Kidney (tissue), 14 donors: Measurements from ENCODE around the gene CHMP1B. TPM values are rescaled to one million over a fixed set of nuclear protein-coding genes. Genes with fewer than 3 reads are reported as not detected.

Experiments used
- DNase-seq, 5 donors: peaks; one replicate each; pipeline ENCODE4 v3.0.0-alpha.2; 2013 to 2020
- FAIRE-seq: peaks from 2 replicates; lab custom pipeline; 2012; peaks lifted over from hg19 to GRCh38; lab: Jason Lieb, UNC
- H3K27ac ChIP-seq, 2 donors: one replicate each; pipeline ENCODE4 v1.7.0; 2013; ENCODE audit warnings: low read depth in 2 of 2, low read length in 2 of 2, inconsistent platforms in 1 of 2
- H3K27me3 ChIP-seq: one replicate; pipeline ENCODE4 v1.7.1; 2013; ENCODE audit warnings: low read length, inconsistent platforms; ENCODE audit not compliant: control insufficient read depth, insufficient read depth
- H3K36me3 ChIP-seq, 3 donors: one replicate each; pipeline versions ENCODE4 v1.7.0 to v1.7.1; 2013; ENCODE audit warnings: low read length in 3 of 3, control low read depth in 1 of 3, inconsistent platforms in 1 of 3; ENCODE audit not compliant: insufficient read depth in 3 of 3, control insufficient read depth in 2 of 3
- H3K4me1 ChIP-seq, 3 donors: one replicate each; pipeline versions ENCODE4 v1.7.0 to v1.7.1; 2013; ENCODE audit warnings: low read length in 3 of 3, inconsistent platforms in 1 of 3, low read depth in 1 of 3; ENCODE audit not compliant: control insufficient read depth in 2 of 3, insufficient read depth in 2 of 3
- H3K4me3 ChIP-seq, 3 donors: one replicate each; pipeline versions ENCODE4 v1.7.0 to v1.8.1; 2013; ENCODE audit warnings: low read length in 3 of 3, control low read depth in 1 of 3, inconsistent platforms in 1 of 3
- H3K9ac ChIP-seq, 3 donors: one replicate each; pipeline versions ENCODE4 v1.7.0 to v1.7.1; 2013; ENCODE audit warnings: low read length in 3 of 3, control low read depth in 1 of 3, inconsistent platforms in 1 of 3
- H3K9me3 ChIP-seq, 3 donors: one replicate each; pipeline versions ENCODE4 v1.7.0 to v1.7.1; 2013; ENCODE audit warnings: low read length in 3 of 3, control low read depth in 1 of 3, inconsistent platforms in 1 of 3; ENCODE audit not compliant: control insufficient read depth in 2 of 3, insufficient read depth in 1 of 3
- CTCF ChIP-seq: IDR thresholded peaks from 3 replicates; pipeline ENCODE4 v1.5.1; 2012; ENCODE audit warnings: mild to moderate bottlenecking, moderate library complexity, borderline replicate concordance; ENCODE audit not compliant: insufficient read depth; ENCODE audit errors: extremely low read depth
- intact Hi-C: fragments of 100-400 bp; cut with DNase I; formaldehyde crosslinking; loops from one replicate; pipeline ENCODE4 v1.11.1; 2022
- polyA plus RNA-seq: library from polyadenylated mRNA; stranded (reverse); fragments of 350-450 nt; fragmentation: Illumina TruSeq; extraction: RNeasy Lipid Tissue Mini Kit (QIAGEN cat#74804); gene quantifications from one replicate; pipeline ENCODE4 v1.2.3, GENCODE V29; 2014; ENCODE audit warnings: low read depth, low replicate concordance; ENCODE audit not compliant: insufficient read depth
- total RNA-seq: library from RNA; stranded (reverse); fragmentation: NEBNext Ultra II Directional; extraction: Animal tissue kit (Norgen Biotek cat#: 25700); gene quantifications from one replicate; pipeline ENCODE4 v1.2.1, GENCODE V29; 2021
- donor health status: control.
- donor health status: control.
- donor health status: control.
- donor health status: control.
- donor health status: control.
- donor health status: DM: yes; HTN: yes; CAD: no.
- donor health status: Normal renal cell carcinoma (clear cell type).

Gene CHMP1B
- total and polyA plus RNA-seq, 2 donors from 2014 or later: 34.5 to 47.4 TPM

GRCh38 chr18:11845654-11846053, 5.6 kb upstream of the CHMP1B start:
- H3K9me3 ChIP-seq: no peaks in the 10 kb centered on the region
- H3K9ac ChIP-seq: no peak overlapping the region
- H3K36me3 ChIP-seq: no peaks in the 10 kb centered on the region
- peaks cover 0 to 5% (median 4%) of the 10 kb centered on the region in 3 donors for H3K4me1 ChIP-seq
- intact Hi-C loops: no loop called here
- no peaks in the 10 kb centered on the region for H3K27me3 ChIP-seq
- H3K27ac ChIP-seq: no peak overlapping the region
- no peak for TF ChIP-seq CTCF
- H3K4me3 ChIP-seq: no peak overlapping the region
- DNase-seq (no peak), FAIRE-seq (no peak)

DNA sequence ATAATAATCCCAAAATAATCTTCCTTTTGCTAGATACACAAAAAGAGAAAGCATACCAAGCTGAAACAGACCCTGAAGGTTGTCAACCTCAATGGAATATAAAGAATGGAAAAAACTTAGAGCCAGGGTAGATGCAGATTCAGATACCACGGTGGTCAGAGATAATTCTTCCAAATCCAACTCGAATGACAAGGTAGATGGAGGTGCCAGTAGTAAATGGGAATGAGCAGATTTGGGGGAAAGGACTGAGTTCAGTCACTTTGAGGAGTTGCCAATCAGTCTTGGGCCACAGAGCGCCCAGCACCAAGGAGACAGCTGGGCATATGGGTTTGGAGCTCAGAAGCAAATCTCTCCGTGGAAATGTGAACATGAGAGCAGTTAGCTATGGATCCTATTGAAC, 3.4 kb upstream of the CHMP1B start:
- Histone ChIP-seq H3K9ac (no peak overlapping the region), H3K9me3 (no peaks in the 10 kb centered on the region), H3K27ac (no peak overlapping the region), H3K4me1 (peaks cover 2 to 5% (median 4%) of the 10 kb centered on the region in 3 donors), H3K27me3 (no peaks in the 10 kb centered on the region), H3K36me3 (no peaks in the 10 kb centered on the region), H3K4me3 (no peak overlapping the region)
- intact Hi-C loops: no loop called here
- TF ChIP-seq CTCF: no peak
- DNase-seq (no peak), FAIRE-seq (no peak)

DNA sequence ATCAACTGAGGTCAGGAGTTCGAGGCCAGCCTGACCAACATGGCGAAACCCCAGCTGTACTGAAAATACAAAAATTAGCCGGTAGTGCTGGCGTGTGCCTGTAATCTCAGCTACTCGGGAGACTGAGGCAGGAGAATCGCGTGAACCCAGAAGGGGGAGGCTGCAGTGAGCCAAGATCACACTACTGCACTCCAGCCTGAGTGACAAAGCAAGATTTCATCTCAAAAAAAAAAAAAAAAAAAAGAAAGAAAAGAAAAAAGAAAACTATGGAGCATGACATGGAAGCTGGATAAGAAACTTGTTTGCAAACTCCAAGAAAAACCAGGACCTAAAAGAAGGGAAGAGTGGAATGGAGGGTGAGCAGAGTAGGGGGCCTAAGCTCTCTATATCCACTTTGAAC, 1.9 kb upstream of the CHMP1B start:
- no peak for DNase-seq
- TF ChIP-seq CTCF: no peak
- Histone ChIP-seq H3K27ac (no peak overlapping the region), H3K27me3 (no peaks in the 10 kb centered on the region), H3K9ac (no peak overlapping the region), H3K9me3 (no peaks in the 10 kb centered on the region), H3K36me3 (no peaks in the 10 kb centered on the region), H3K4me1 (peaks cover 5 to 8% (median 5%) of the 10 kb centered on the region in 3 donors), H3K4me3 (no peak overlapping the region)
- intact Hi-C loops: no loop called here
- FAIRE-seq: no peak
